H1 (cell line): ENCODE results near the gene TMEM245. TPM values are rescaled to one million over a fixed set of nuclear protein-coding genes. Genes with fewer than 3 reads are reported as not detected.

Experiments
- BRCA1 ChIP-seq: IDR thresholded peaks from 2 replicates; pipeline ENCODE4 v1.6.1; 2012; ENCODE audit warnings: low read depth, low read length, improper control_type of control experiment
- YY1 ChIP-seq: IDR thresholded peaks from 2 replicates; pipeline ENCODE4 v1.6.1; 2011; ENCODE audit warnings: low read depth, mild to moderate bottlenecking, low read length
- polyA plus RNA-seq, 7 experiments: library from polyadenylated mRNA; depleted of rRNA in 3 of 7; stranded (reverse) in 5 of 7; unstranded in 2 of 7; fragments of >200 nt in 5 of 7; fragments of 200-250 nt in 2 of 7; gene quantifications; 1 replicate in 5 of 7; 2 replicates in 1 of 7; 4 replicates in 1 of 7; pipeline versions ENCODE4 v1.2.1 to v1.2.3, GENCODE V29; 2011 to 2013; ENCODE audit warnings: missing spikeins in 2 of 7, mixed read lengths in 2 of 7
- total RNA-seq: library from RNA; stranded (reverse); fragmentation: NEBNext Ultra II Directional; extraction: Animal tissue kit (Norgen Biotek cat#: 25700); gene quantifications from 2 replicates; pipeline ENCODE4 v1.2.1, GENCODE V29; 2021
- TF ChIP-seq, protein P1 (sequence below): fragments of 300-600 bp; sonication (generic); IDR thresholded peaks from 2 replicates; pipeline ENCODE4 v1.7.1; 2012; ENCODE audit warnings: low read length, moderate library complexity, mild to moderate bottlenecking, inconsistent platforms; ENCODE audit not compliant: insufficient replicate concordance

TMEM245 gene
- total and polyA plus RNA-seq, 2 of the 8 experiments (the other 6 are each of a cell fraction or from before 2014, with no cell fraction given), result 44.3 to 45.8 TPM

DNA sequence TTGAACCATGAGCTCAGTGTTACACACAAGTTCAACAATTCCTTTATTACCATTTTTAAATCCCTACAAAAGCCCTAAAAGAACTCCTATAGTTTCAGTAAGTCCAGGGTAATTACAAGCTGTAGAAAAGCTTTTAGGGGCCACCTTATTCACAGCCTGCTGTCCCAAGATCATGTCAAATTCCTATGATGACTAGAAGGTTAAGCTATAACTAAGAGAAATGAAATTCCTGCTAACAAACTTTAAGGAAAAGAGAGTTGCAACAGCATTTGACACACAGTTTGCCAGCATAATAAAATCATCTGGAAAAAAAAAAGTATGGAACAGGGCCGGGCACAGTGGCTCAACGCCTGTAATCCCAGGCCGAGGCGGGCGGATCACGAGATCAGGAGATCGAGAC lies 31.5 kb downstream of the TMEM245 start (continued):
- TF ChIP-seq, protein P1, sequence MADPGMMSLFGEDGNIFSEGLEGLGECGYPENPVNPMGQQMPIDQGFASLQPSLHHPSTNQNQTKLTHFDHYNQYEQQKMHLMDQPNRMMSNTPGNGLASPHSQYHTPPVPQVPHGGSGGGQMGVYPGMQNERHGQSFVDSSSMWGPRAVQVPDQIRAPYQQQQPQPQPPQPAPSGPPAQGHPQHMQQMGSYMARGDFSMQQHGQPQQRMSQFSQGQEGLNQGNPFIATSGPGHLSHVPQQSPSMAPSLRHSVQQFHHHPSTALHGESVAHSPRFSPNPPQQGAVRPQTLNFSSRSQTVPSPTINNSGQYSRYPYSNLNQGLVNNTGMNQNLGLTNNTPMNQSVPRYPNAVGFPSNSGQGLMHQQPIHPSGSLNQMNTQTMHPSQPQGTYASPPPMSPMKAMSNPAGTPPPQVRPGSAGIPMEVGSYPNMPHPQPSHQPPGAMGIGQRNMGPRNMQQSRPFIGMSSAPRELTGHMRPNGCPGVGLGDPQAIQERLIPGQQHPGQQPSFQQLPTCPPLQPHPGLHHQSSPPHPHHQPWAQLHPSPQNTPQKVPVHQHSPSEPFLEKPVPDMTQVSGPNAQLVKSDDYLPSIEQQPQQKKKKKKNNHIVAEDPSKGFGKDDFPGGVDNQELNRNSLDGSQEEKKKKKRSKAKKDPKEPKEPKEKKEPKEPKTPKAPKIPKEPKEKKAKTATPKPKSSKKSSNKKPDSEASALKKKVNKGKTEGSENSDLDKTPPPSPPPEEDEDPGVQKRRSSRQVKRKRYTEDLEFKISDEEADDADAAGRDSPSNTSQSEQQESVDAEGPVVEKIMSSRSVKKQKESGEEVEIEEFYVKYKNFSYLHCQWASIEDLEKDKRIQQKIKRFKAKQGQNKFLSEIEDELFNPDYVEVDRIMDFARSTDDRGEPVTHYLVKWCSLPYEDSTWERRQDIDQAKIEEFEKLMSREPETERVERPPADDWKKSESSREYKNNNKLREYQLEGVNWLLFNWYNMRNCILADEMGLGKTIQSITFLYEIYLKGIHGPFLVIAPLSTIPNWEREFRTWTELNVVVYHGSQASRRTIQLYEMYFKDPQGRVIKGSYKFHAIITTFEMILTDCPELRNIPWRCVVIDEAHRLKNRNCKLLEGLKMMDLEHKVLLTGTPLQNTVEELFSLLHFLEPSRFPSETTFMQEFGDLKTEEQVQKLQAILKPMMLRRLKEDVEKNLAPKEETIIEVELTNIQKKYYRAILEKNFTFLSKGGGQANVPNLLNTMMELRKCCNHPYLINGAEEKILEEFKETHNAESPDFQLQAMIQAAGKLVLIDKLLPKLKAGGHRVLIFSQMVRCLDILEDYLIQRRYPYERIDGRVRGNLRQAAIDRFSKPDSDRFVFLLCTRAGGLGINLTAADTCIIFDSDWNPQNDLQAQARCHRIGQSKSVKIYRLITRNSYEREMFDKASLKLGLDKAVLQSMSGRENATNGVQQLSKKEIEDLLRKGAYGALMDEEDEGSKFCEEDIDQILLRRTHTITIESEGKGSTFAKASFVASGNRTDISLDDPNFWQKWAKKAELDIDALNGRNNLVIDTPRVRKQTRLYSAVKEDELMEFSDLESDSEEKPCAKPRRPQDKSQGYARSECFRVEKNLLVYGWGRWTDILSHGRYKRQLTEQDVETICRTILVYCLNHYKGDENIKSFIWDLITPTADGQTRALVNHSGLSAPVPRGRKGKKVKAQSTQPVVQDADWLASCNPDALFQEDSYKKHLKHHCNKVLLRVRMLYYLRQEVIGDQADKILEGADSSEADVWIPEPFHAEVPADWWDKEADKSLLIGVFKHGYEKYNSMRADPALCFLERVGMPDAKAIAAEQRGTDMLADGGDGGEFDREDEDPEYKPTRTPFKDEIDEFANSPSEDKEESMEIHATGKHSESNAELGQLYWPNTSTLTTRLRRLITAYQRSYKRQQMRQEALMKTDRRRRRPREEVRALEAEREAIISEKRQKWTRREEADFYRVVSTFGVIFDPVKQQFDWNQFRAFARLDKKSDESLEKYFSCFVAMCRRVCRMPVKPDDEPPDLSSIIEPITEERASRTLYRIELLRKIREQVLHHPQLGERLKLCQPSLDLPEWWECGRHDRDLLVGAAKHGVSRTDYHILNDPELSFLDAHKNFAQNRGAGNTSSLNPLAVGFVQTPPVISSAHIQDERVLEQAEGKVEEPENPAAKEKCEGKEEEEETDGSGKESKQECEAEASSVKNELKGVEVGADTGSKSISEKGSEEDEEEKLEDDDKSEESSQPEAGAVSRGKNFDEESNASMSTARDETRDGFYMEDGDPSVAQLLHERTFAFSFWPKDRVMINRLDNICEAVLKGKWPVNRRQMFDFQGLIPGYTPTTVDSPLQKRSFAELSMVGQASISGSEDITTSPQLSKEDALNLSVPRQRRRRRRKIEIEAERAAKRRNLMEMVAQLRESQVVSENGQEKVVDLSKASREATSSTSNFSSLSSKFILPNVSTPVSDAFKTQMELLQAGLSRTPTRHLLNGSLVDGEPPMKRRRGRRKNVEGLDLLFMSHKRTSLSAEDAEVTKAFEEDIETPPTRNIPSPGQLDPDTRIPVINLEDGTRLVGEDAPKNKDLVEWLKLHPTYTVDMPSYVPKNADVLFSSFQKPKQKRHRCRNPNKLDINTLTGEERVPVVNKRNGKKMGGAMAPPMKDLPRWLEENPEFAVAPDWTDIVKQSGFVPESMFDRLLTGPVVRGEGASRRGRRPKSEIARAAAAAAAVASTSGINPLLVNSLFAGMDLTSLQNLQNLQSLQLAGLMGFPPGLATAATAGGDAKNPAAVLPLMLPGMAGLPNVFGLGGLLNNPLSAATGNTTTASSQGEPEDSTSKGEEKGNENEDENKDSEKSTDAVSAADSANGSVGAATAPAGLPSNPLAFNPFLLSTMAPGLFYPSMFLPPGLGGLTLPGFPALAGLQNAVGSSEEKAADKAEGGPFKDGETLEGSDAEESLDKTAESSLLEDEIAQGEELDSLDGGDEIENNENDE, result no peak
- TF ChIP-seq BRCA1 (no peak), YY1 (no peak)
